ENCODE data around the gene PHLPP1. TPM values are rescaled to one million over a fixed set of nuclear protein-coding genes. Genes with fewer than 3 reads are reported as not detected.

PHLPP1 gene
- polyA plus RNA-seq, 1 experiment: 5.6 TPM

GRCh38 chr18:62952807-62953206 is 237.5 kb downstream of the PHLPP1 start:
- H3K4me3 ChIP-seq (ENCODE audit: low read depth, low read length): no peak overlapping the region
- POLR2A ChIA-PET: no interaction called here
- DNase-seq (ENCODE audit: low read depth, low spot score): no peak
- CTCF ChIA-PET: interaction anchor here (0.6 kb wide), 2 partner anchors 29 to 520 kb away, joined by 3 read pairs; no protein-coding TSS in a partner anchor
- TF ChIP-seq CTCF (IDR thresholded peaks at IDR 0.05; ENCODE audit: low read depth, low read length): no peak
- H3K9me3 ChIP-seq (ENCODE audit: control insufficient read depth, insufficient read depth, low read length): no peaks in the 10 kb centered on the region; the same call in 1 of the 2 replicates
- H3K27ac ChIP-seq (ENCODE audit: low read depth, low read length): no peak overlapping the region
- no peaks in the 10 kb centered on the region for H3K27me3 ChIP-seq (ENCODE audit: control insufficient read depth, insufficient read depth, low read length)

DNA sequence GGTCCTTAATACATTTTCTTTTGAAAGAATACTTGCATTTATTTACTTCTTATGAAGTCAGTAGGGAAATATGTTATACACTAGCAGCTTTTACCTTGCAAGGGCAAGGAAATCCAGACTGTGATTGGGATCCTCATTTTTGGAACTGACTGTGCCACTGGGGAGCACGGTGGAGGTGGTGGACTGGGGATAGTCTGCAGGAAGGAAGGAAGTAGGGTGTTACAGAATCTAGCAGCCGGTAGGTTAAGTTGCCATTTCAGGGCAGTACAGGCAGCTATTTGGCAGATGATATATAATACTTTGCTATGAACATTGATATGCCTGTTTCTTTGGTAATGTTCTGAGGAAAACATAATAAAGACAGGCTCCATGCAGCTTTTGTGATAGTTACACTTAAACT is 238.3 kb downstream of the PHLPP1 start:
- no peak for DNase-seq (ENCODE audit: low read depth, low spot score)
- Histone ChIP-seq H3K27ac (ENCODE audit: low read depth, low read length) (no peak overlapping the region), H3K9me3 (ENCODE audit: control insufficient read depth, insufficient read depth, low read length) (no peaks in the 10 kb centered on the region; the same call in 1 of the 2 replicates), H3K4me3 (ENCODE audit: low read depth, low read length) (no peak overlapping the region), H3K27me3 (ENCODE audit: control insufficient read depth, insufficient read depth, low read length) (no peaks in the 10 kb centered on the region)
- ChIA-PET POLR2A (no interaction called here), CTCF (interaction anchor here (1.2 kb wide), 1 partner anchor 28 kb away, joined by 4 read pairs; no protein-coding TSS in a partner anchor)
- TF ChIP-seq CTCF (IDR thresholded peaks at IDR 0.05; ENCODE audit: low read depth, low read length): no peak

- Histone ChIP-seq H3K27ac (ENCODE audit: low read depth, low read length) (no peak overlapping the region), H3K9me3 (ENCODE audit: control insufficient read depth, insufficient read depth, low read length) (no peaks in the 10 kb centered on the region; the same call in 1 of the 2 replicates), H3K27me3 (ENCODE audit: control insufficient read depth, insufficient read depth, low read length) (no peaks in the 10 kb centered on the region), H3K4me3 (ENCODE audit: low read depth, low read length) (no peak overlapping the region)
- DNase-seq (ENCODE audit: low read depth, low spot score): no peak
- ChIA-PET CTCF (interaction anchor here (1.2 kb wide), 1 partner anchor 28 kb away, joined by 4 read pairs; no protein-coding TSS in a partner anchor), POLR2A (no interaction called here)
- no peak for TF ChIP-seq CTCF (IDR thresholded peaks at IDR 0.05; ENCODE audit: low read depth, low read length)
Observed at GRCh38 chr18:62954366-62954765, 239.0 kb downstream of the PHLPP1 start.

GRCh38 chr18:62957885-62958472 is 242.6 kb downstream of the PHLPP1 start:
- Histone ChIP-seq H3K9me3 (ENCODE audit: control insufficient read depth, insufficient read depth, low read length) (no peaks in the 10 kb centered on the region), H3K27me3 (ENCODE audit: control insufficient read depth, insufficient read depth, low read length) (no peaks in the 10 kb centered on the region), H3K27ac (ENCODE audit: low read depth, low read length) (no peak overlapping the region), H3K4me3 (ENCODE audit: low read depth, low read length) (no peak overlapping the region)
- ChIA-PET CTCF (interaction anchor here (0.6 to 1.2 kb wide), 6 partner anchors 9 to 372 kb away, joined by 3 to 7 read pairs (median 3); no protein-coding TSS in a partner anchor), POLR2A (no interaction called here)
- DNase-seq (ENCODE audit: low read depth, low spot score): no peak
- TF ChIP-seq CTCF (IDR thresholded peaks at IDR 0.05; ENCODE audit: low read depth, low read length): peak; percentile 20

- no peak for DNase-seq (ENCODE audit: low read depth, low spot score)
- no peak overlapping the region for H3K27ac ChIP-seq (ENCODE audit: low read depth, low read length)
- no peaks in the 10 kb centered on the region for H3K9me3 ChIP-seq (ENCODE audit: control insufficient read depth, insufficient read depth, low read length)
- no peak overlapping the region for H3K4me3 ChIP-seq (ENCODE audit: low read depth, low read length)
- CTCF ChIA-PET: no interaction called here
- TF ChIP-seq CTCF (IDR thresholded peaks at IDR 0.05; ENCODE audit: low read depth, low read length): no peak
- H3K27me3 ChIP-seq (ENCODE audit: control insufficient read depth, insufficient read depth, low read length): no peaks in the 10 kb centered on the region
- POLR2A ChIA-PET: no interaction called here
Observed at GRCh38 chr18:62959481-62959880, 244.1 kb downstream of the PHLPP1 start.

Measured in AG04450 (cell line).